Stimulated activated CD8-positive, alpha-beta memory T cell treated with anti-CD3 and anti-CD28 coated beads, Interleukin-15, amount 100 ng/mL, for 1 hour (primary cell): Measurements from ENCODE around the gene LRRTM3.

ENCODE experiments used
- DNase-seq: peaks from one replicate; pipeline ENCODE4 v3.0.0-alpha.2; 2020; ENCODE audit warnings: low read depth

LRRTM3 gene

DNA sequence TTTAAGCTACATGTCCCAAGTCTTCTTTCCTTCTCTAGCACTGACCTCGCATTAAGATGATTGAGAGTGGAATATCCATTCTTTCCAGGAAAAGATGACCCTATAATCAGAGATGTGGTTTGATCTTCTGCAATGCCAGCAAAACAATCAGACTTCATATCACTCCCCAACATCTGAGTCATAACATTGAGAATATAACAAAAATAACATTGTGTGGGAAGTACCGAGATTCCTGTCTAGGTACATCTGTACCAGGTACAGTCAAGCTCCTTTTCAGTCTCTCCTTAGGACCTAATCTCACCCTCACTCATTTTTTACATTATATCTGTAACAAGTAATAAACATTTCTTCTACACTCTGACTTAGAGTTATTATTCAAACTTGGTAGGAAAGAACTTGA, 201.6 kb downstream of the LRRTM3 start:
- DNase-seq, result no peak

DNA sequence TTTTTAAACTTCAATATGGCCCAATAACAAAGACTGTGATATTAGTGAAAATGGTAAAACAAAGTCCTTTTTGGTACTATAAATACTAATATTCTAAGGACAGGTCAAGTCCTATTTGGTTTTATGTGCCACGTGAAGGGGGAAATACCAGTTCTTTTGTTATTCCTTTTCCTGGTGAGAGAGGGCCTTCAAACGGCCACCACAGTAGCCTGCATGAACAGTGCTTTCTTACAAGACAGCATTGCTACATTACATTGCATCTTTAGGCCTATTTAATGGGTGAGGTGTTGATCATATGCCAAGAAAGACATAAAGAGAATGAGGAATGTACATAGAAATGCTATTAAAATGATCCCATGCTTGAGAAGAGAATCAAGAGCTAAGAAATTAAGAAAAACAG, 214.8 kb downstream of the LRRTM3 start:
- DNase-seq, result no peak

GRCh38 chr10:67141300-67141699, 215.5 kb downstream of the LRRTM3 start:
- no peak for DNase-seq

DNA sequence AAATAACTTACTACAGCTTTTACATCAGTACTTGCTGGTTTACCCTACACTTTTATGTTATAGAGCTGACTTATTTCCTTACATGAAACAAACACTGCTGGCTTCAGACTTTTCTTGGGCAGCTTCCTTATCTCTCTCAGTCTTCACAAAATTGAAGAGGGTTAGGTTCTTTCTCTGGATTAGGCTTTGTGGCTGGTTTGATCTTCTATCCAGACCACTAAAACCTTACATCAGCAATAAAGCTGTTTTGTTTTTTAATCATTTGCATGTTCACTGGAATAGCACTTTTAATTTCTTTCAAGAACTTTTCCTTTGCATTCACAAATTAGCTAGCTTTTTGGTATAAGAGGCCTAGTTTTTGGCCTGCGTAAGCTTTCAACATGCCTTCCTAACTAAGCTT, 218.7 kb downstream of the LRRTM3 start:
- no peak for DNase-seq
